Neural progenitor cell (in vitro differentiated cells): Measurements from ENCODE around the gene MAD1L1. TPM values are rescaled to one million over a fixed set of nuclear protein-coding genes. Genes with fewer than 3 reads are reported as not detected.

Source experiments
- DNase-seq: peaks from one replicate; pipeline ENCODE4 v3.0.0-alpha.2; 2016; ENCODE audit warnings: low spot score
- H2AFZ ChIP-seq: fragments of 200-600 bp; sonication (generic); replicated peaks from 2 replicates; pipeline ENCODE4 v1.6.1; 2016; ENCODE audit warnings: antibody characterized with exemption
- H3F3A ChIP-seq: fragments of 200-600 bp; sonication (generic); 2 replicates; pipeline ENCODE4 v1.6.1; 2016; ENCODE audit warnings: antibody characterized with exemption, low read depth
- H3K27ac ChIP-seq: fragments of 200-600 bp; sonication (generic); 2 replicates; pipeline ENCODE4 v1.5.1; 2016; ENCODE audit warnings: mild to moderate bottlenecking
- H3K27me3 ChIP-seq: fragments of 200-600 bp; sonication (generic); 2 replicates; pipeline ENCODE4 v1.6.1; 2016; ENCODE audit warnings: mild to moderate bottlenecking, moderate library complexity
- H3K36me3 ChIP-seq: fragments of 200-600 bp; sonication (generic); 2 replicates; pipeline ENCODE4 v1.5.1; 2016
- H3K4me1 ChIP-seq: fragments of 200-600 bp; sonication (generic); 2 replicates; pipeline ENCODE4 v1.6.1; 2016; ENCODE audit warnings: mixed run types
- H3K4me2 ChIP-seq: fragments of 200-600 bp; sonication (generic); 2 replicates; pipeline ENCODE4 v1.6.1; 2016
- H3K4me3 ChIP-seq: fragments of 200-600 bp; sonication (generic); 2 replicates; pipeline ENCODE4 v1.5.1; 2016
- H3K79me2 ChIP-seq: fragments of 200-600 bp; sonication (generic); 2 replicates; pipeline ENCODE4 v1.6.1; 2016; ENCODE audit warnings: low read depth
- H3K9ac ChIP-seq: fragments of 200-600 bp; sonication (generic); 2 replicates; pipeline ENCODE4 v1.6.1; 2016
- H3K9me3 ChIP-seq: fragments of 200-600 bp; sonication (generic); 2 replicates; pipeline ENCODE4 v1.5.1; 2016; ENCODE audit warnings: low read depth
- H4K20me1 ChIP-seq: fragments of 200-600 bp; sonication (generic); 2 replicates; pipeline ENCODE4 v1.6.1; 2016; ENCODE audit warnings: low read depth
- H3K27ac Mint-ChIP-seq: 3 replicates; pipeline ENCODE4 v1.8.0; 2021; ENCODE audit warnings: mixed read lengths
- H3K27me3 Mint-ChIP-seq: 2 replicates; pipeline ENCODE4 v1.8.0; 2022; ENCODE audit warnings: low read depth, mild to moderate bottlenecking, inconsistent platforms, moderate library complexity, mixed read lengths; ENCODE audit not compliant: insufficient read depth
- H3K36me3 Mint-ChIP-seq: 3 replicates; pipeline ENCODE4 v1.8.0; 2021; ENCODE audit warnings: mixed read lengths
- H3K4me1 Mint-ChIP-seq: 3 replicates; pipeline ENCODE4 v1.8.0; 2021; ENCODE audit warnings: mixed read lengths
- H3K4me3 Mint-ChIP-seq: 3 replicates; pipeline ENCODE4 v1.8.0; 2021; ENCODE audit warnings: mild to moderate bottlenecking, moderate library complexity, mixed read lengths
- H3K9me3 Mint-ChIP-seq: 3 replicates; pipeline ENCODE4 v1.8.0; 2020; ENCODE audit warnings: mixed read lengths
- EZH2 ChIP-seq: fragments of 200-600 bp; sonication (generic); IDR thresholded peaks from 2 replicates; pipeline ENCODE4 v1.6.1; 2017; ENCODE audit warnings: antibody characterized with exemption, mild to moderate bottlenecking, moderate library complexity
- EZH2phosphoT487 ChIP-seq: fragments of 200-600 bp; sonication (generic); IDR thresholded peaks from 2 replicates; pipeline ENCODE4 v1.6.1; 2017; ENCODE audit warnings: antibody characterized with exemption
- total RNA-seq: library from RNA; depleted of rRNA; stranded (reverse); fragments of >200 nt; gene quantifications from 2 replicates; pipeline ENCODE4 v1.2.3, GENCODE V29; 2015; ENCODE audit warnings: low replicate concordance
- TF ChIP-seq, protein P1 (sequence below): fragments of 200-600 bp; sonication (generic); IDR thresholded peaks from 2 replicates; pipeline ENCODE4 v1.5.1; 2017; ENCODE audit warnings: antibody characterized with exemption, mild to moderate bottlenecking

Gene MAD1L1
- total RNA-seq, 1 donor from 2014 or later = 23.7 TPM

DNA sequence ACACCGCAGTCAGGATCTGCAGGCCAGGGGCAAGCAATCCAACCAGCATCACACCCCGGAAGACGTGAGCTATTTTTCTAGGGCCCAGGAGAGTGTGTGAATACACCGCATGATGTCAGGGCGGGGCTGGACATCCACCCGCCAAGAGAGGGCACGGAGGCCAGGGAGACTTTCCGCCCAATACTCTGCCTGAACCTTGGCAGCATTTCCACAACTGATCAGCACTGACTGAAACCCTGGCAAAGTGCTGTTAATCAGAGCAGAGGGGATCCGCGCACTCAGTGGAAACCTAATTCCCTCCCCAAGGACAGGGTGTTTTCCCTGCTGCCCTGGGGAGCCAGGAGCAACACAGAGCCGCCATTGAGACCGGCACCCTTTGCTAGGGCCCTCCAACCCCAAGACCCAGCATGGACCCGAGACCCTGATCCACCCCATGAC, 8.2 kb downstream of the MAD1L1 start:
- Histone ChIP-seq H4K20me1 (peaks cover 28% of the 10 kb centered on the region), H3F3A (no peaks in the 10 kb centered on the region), H3K36me3 (no peaks in the 10 kb centered on the region), H3K27ac (no peak overlapping the region), H3K9ac (no peak overlapping the region), H3K27me3 (no peaks in the 10 kb centered on the region), H3K79me2 (peaks cover 45% of the 10 kb centered on the region), H2AFZ (no peak overlapping the region), H3K4me1 (no peaks in the 10 kb centered on the region), H3K4me2 (no peak overlapping the region), H3K9me3 (no peaks in the 10 kb centered on the region), H3K4me3 (no peak overlapping the region)
- no peaks in the 10 kb centered on the region for H3K4me1 Mint-ChIP-seq
- H3K36me3 Mint-ChIP-seq = peaks cover 21% of the 10 kb centered on the region
- no peak for DNase-seq
- no peak overlapping the region for H3K4me3 Mint-ChIP-seq
- H3K27me3 Mint-ChIP-seq = peaks cover 9% of the 10 kb centered on the region
- no peaks in the 10 kb centered on the region for H3K9me3 Mint-ChIP-seq
- TF ChIP-seq, protein P1, sequence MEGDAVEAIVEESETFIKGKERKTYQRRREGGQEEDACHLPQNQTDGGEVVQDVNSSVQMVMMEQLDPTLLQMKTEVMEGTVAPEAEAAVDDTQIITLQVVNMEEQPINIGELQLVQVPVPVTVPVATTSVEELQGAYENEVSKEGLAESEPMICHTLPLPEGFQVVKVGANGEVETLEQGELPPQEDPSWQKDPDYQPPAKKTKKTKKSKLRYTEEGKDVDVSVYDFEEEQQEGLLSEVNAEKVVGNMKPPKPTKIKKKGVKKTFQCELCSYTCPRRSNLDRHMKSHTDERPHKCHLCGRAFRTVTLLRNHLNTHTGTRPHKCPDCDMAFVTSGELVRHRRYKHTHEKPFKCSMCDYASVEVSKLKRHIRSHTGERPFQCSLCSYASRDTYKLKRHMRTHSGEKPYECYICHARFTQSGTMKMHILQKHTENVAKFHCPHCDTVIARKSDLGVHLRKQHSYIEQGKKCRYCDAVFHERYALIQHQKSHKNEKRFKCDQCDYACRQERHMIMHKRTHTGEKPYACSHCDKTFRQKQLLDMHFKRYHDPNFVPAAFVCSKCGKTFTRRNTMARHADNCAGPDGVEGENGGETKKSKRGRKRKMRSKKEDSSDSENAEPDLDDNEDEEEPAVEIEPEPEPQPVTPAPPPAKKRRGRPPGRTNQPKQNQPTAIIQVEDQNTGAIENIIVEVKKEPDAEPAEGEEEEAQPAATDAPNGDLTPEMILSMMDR = no peak
- no peak for TF ChIP-seq EZH2phosphoT487
- TF ChIP-seq EZH2 = no peak
- no peak overlapping the region for H3K27ac Mint-ChIP-seq

DNA sequence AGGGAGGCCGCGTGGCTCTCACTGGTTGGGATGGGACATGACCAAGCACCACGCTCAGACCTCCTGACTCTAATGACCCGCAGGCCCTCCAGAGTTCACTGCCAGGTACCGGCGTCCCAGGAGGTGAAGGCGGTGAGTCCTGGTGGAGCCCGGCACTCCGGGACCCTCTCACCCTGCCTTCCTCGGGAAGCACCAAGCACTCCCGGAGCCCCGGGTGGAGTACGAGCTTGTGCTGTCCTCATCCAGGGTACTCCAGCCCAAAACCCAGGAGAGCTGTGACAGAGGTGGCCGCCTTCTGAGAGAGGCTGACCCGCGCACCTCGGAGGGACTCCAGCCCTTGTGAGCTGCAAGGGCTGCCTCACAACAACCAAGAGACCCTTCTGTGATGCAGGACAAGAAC, 9.4 kb downstream of the MAD1L1 start:
- H3K4me1 Mint-ChIP-seq = no peaks in the 10 kb centered on the region

DNA sequence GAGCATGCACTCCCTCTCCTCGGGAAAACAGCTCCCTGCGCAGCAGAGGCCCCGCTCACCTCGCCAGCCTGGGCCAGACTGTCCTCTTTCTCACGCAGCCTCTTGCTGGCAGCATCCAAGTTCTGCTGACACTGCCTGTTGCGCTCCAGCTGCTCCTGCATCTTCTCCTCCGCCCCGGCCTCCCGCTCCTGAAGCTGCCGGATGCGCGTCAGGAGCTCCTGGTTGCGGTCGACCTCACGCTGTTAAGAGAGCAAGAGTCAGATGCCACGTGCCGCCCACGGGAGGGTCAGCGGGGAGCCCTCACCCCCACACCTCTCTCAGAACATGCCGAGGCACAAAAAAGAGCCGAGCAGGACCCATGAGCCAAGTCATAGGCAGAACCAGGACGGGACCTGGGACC, 10.2 kb downstream of the MAD1L1 start:
- no peaks in the 10 kb centered on the region for H3K9me3 Mint-ChIP-seq
- H3K4me2 ChIP-seq = no peak overlapping the region
- H3F3A ChIP-seq = no peaks in the 10 kb centered on the region
- peaks cover 21% of the 10 kb centered on the region for H3K36me3 Mint-ChIP-seq
- TF ChIP-seq EZH2 (no peak), EZH2phosphoT487 (no peak)
- TF ChIP-seq, protein P1 = no peak
- H3K79me2 ChIP-seq = peaks cover 26% of the 10 kb centered on the region
- no peaks in the 10 kb centered on the region for H3K4me1 ChIP-seq
- no peaks in the 10 kb centered on the region for H3K9me3 ChIP-seq
- no peak overlapping the region for H3K4me3 Mint-ChIP-seq
- H3K27me3 ChIP-seq = no peaks in the 10 kb centered on the region
- no peak overlapping the region for H3K27ac ChIP-seq
- H3K27me3 Mint-ChIP-seq = peaks cover 10% of the 10 kb centered on the region
- no peak for DNase-seq
- H3K9ac ChIP-seq = no peak overlapping the region
- H3K27ac Mint-ChIP-seq = peak overlapping the region; percentile 50
- peaks cover 22% of the 10 kb centered on the region for H4K20me1 ChIP-seq
- no peak overlapping the region for H2AFZ ChIP-seq
- no peaks in the 10 kb centered on the region for H3K4me1 Mint-ChIP-seq
- H3K36me3 ChIP-seq = no peaks in the 10 kb centered on the region
- H3K4me3 ChIP-seq = no peak overlapping the region

More for the DNA sequence above, 9.4 kb downstream of the MAD1L1 start:
- no peaks in the 10 kb centered on the region for H3F3A ChIP-seq
- no peaks in the 10 kb centered on the region for H3K36me3 ChIP-seq
- peaks cover 22% of the 10 kb centered on the region for H4K20me1 ChIP-seq
- H3K4me2 ChIP-seq = no peak overlapping the region
- H3K9me3 Mint-ChIP-seq = no peaks in the 10 kb centered on the region
- H3K27ac Mint-ChIP-seq = no peak overlapping the region
- H3K4me1 ChIP-seq = no peaks in the 10 kb centered on the region
- H3K27me3 Mint-ChIP-seq = peaks cover 8% of the 10 kb centered on the region
- H3K9me3 ChIP-seq = no peaks in the 10 kb centered on the region
- H2AFZ ChIP-seq = no peak overlapping the region
- H3K79me2 ChIP-seq = peaks cover 34% of the 10 kb centered on the region
- H3K36me3 Mint-ChIP-seq = peaks cover 21% of the 10 kb centered on the region
- no peak overlapping the region for H3K4me3 ChIP-seq
- H3K4me3 Mint-ChIP-seq = no peak overlapping the region
- H3K9ac ChIP-seq = no peak overlapping the region
- no peak for DNase-seq
- no peak for TF ChIP-seq EZH2
- H3K27me3 ChIP-seq = no peaks in the 10 kb centered on the region
- no peak overlapping the region for H3K27ac ChIP-seq

DNA sequence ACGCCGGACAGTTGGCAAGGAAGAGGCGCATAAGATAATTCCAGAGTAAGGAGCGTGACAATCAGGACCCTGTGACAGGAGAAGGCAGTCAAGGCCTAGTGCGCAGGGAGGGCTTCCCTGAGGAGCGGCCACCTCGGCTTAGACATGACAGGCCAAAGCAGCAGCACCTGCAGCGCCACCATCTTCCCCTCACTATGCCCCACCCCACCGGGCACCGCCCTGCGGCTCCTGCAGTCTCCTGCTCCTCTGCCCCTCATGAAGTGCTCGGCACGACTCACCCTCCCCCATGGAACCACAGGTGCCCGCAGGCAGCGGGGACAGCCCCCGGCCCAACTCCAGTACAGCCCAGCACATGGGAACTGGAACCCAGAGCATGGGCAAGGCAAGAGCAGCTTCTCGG, 11.8 kb downstream of the MAD1L1 start:
- DNase-seq = no peak
- Histone ChIP-seq H3K4me3 (no peak overlapping the region), H3K9me3 (no peaks in the 10 kb centered on the region), H4K20me1 (peaks cover 22% of the 10 kb centered on the region), H3K4me1 (no peaks in the 10 kb centered on the region), H3F3A (no peaks in the 10 kb centered on the region), H2AFZ (no peak overlapping the region), H3K4me2 (no peak overlapping the region), H3K79me2 (peaks cover 17% of the 10 kb centered on the region), H3K9ac (no peak overlapping the region), H3K27ac (no peak overlapping the region), H3K27me3 (no peaks in the 10 kb centered on the region), H3K36me3 (no peaks in the 10 kb centered on the region)
- Mint-ChIP-seq H3K27ac (no peak overlapping the region), H3K36me3 (peaks cover 29% of the 10 kb centered on the region), H3K4me1 (no peaks in the 10 kb centered on the region), H3K27me3 (peaks cover 9% of the 10 kb centered on the region), H3K4me3 (no peak overlapping the region), H3K9me3 (no peaks in the 10 kb centered on the region)
- TF ChIP-seq EZH2phosphoT487 (no peak), EZH2 (no peak)
- TF ChIP-seq, protein P1 = no peak
